ENCODE measurements around the gene COQ10A. TPM values are rescaled to one million over a fixed set of nuclear protein-coding genes. Genes with fewer than 3 reads are reported as not detected.

Gene COQ10A
- total and polyA plus RNA-seq, 10 of the 15 experiments (the other 5 are each of a cell fraction or from before 2014, with no cell fraction given): 3.3 to 19.5 (median 6.9) TPM

- Histone ChIP-seq H3K27ac (ENCODE audit: control insufficient read depth, insufficient read depth) (no peak overlapping the region), H3K36me3 (ENCODE audit: control insufficient read depth in 2 of 2, insufficient read depth in 2 of 2, low read length in 1 of 2) (peaks cover 12 to 25% of the 10 kb centered on the region in 2 experiments), H3K4me3 (no peak overlapping the region), H3K79me2 (ENCODE audit: control insufficient read depth, insufficient read depth, low read length) (no peaks in the 10 kb centered on the region), H4K20me1 (ENCODE audit: control insufficient read depth, insufficient read depth) (no peaks in the 10 kb centered on the region), H3K27me3 (replicated peaks in 1 of 2; ENCODE audit: control insufficient read depth in 2 of 2, insufficient read depth in 2 of 2, low read length in 1 of 2) (no peaks in the 10 kb centered on the region), H3K4me2 (ENCODE audit: control insufficient read depth, insufficient read depth) (no peak overlapping the region), H3K9me3 (replicated peaks; ENCODE audit: control insufficient read depth, insufficient read depth, low read length) (no peaks in the 10 kb centered on the region), H2AFZ (ENCODE audit: control insufficient read depth, low read depth, low read length) (no peak overlapping the region), H3K4me1 (ENCODE audit: control insufficient read depth, insufficient read depth, low read length) (no peaks in the 10 kb centered on the region), H3K9ac (ENCODE audit: control insufficient read depth, insufficient read depth, low read length) (no peak overlapping the region)
- FAIRE-seq (no peak), ATAC-seq (no peak), DNase-seq (ENCODE audit: low read depth, low spot score) (no peak)
- intact Hi-C loops (cut with micrococcal nuclease; ENCODE audit: unreplicated experiment) (no loop called here), in situ Hi-C loops (cut with MboI) (no loop called here)
- no peak for TF ChIP-seq RFX5 (IDR thresholded peaks at IDR 0.05; ENCODE audit: low read depth, low read length)
- no peak for TF ChIP-seq EZH2 (IDR thresholded peaks at IDR 0.05; ENCODE audit: borderline replicate concordance, control insufficient read depth, low read depth, low read length)
- TF ChIP-seq TAF1 (IDR thresholded peaks at IDR 0.05; ENCODE audit: borderline replicate concordance, low read depth, low read length): no peak
- TF ChIP-seq JUNB (IDR thresholded peaks at IDR 0.05): no peak
- no peak for TF ChIP-seq IKZF1 (conservative IDR thresholded peaks at IDR 0.05)
- no peak for TF ChIP-seq POLR2A (IDR thresholded peaks at IDR 0.05; ENCODE audit: low read depth, low read length)
- no peak for TF ChIP-seq EED (IDR thresholded peaks at IDR 0.05; ENCODE audit: low read depth)
- no peak for TF ChIP-seq LARP7 (IDR thresholded peaks at IDR 0.05)
- TF ChIP-seq MYC (IDR thresholded peaks at IDR 0.05; ENCODE audit: insufficient read depth, insufficient read length, insufficient replicate concordance, low read length, severe bottlenecking): no peak
- TF ChIP-seq NBN (IDR thresholded peaks at IDR 0.05): no peak
- ChIA-PET SMC1A (ENCODE audit: uncharacterized antibody, unreplicated experiment) (no interaction called here), CTCF (interaction anchor here (1.0 kb wide), 1 partner anchor 221 kb away, joined by 3 read pairs; no protein-coding TSS in a partner anchor), POLR2A (no interaction called here), RAD21 (ENCODE audit: unreplicated experiment) (no interaction called here)
- no TSS peak for BruUV-seq (replicated peaks)
- 84% methylated on average over 13 of the region's 13 CpGs for WGBS (ENCODE audit: insufficient coverage, insufficient replicate concordance, low lambda C conversion rate, missing lambda C conversion rate)
Observed at GRCh38 chr12:56242986-56243385, 23.8 kb upstream of the COQ10A start.

GRCh38 chr12:56243731-56244181 is 23.0 kb upstream of the COQ10A start:
- no peak for ATAC-seq
- no TSS peak for BruUV-seq (replicated peaks)
- SMC1A ChIA-PET (ENCODE audit: uncharacterized antibody, unreplicated experiment): interaction anchor here (0.5 kb wide), 1 partner anchor 15 kb away, joined by 3 read pairs; no protein-coding TSS in a partner anchor
- POLR2A ChIA-PET: interaction anchor here (1.0 kb wide), 1 partner anchor 22 kb away, joined by 4 read pairs; the partner anchor contains the start of gene RNF41
- no peaks in the 10 kb centered on the region for H4K20me1 ChIP-seq (ENCODE audit: control insufficient read depth, insufficient read depth)
- CTCF ChIA-PET: interaction anchor here (1.0 kb wide), 1 partner anchor 220 kb away, joined by 3 read pairs; no protein-coding TSS in a partner anchor
- no peak overlapping the region for H3K27ac ChIP-seq (ENCODE audit: control insufficient read depth, insufficient read depth)
- DNase-seq (ENCODE audit: low read depth, low spot score): no peak
- H3K9ac ChIP-seq (ENCODE audit: control insufficient read depth, insufficient read depth, low read length): no peak overlapping the region
- H3K79me2 ChIP-seq (ENCODE audit: control insufficient read depth, insufficient read depth, low read length): no peaks in the 10 kb centered on the region
- in situ Hi-C loops (cut with MboI) (no loop called here), intact Hi-C loops (cut with micrococcal nuclease; ENCODE audit: unreplicated experiment) (no loop called here)
- no peaks in the 10 kb centered on the region for H3K4me1 ChIP-seq (ENCODE audit: control insufficient read depth, insufficient read depth, low read length)
- H3K4me3 ChIP-seq: no peak overlapping the region
- no peak overlapping the region for H2AFZ ChIP-seq (ENCODE audit: control insufficient read depth, low read depth, low read length)
- H3K27me3 ChIP-seq (replicated peaks in 1 of 2; ENCODE audit: control insufficient read depth in 2 of 2, insufficient read depth in 2 of 2, low read length in 1 of 2): no peaks in the 10 kb centered on the region
- FAIRE-seq: no peak
- peaks cover 12 to 27% of the 10 kb centered on the region in 2 experiments for H3K36me3 ChIP-seq (ENCODE audit: control insufficient read depth in 2 of 2, insufficient read depth in 2 of 2, low read length in 1 of 2)
- 69% methylated on average over 3 of the region's 3 CpGs for WGBS (ENCODE audit: insufficient coverage, insufficient replicate concordance, low lambda C conversion rate, missing lambda C conversion rate)
- H3K9me3 ChIP-seq (replicated peaks; ENCODE audit: control insufficient read depth, insufficient read depth, low read length): no peaks in the 10 kb centered on the region
- RAD21 ChIA-PET (ENCODE audit: unreplicated experiment): no interaction called here
- H3K4me2 ChIP-seq (ENCODE audit: control insufficient read depth, insufficient read depth): no peak overlapping the region
- TF ChIP-seq NR2C2 (IDR thresholded peaks at IDR 0.05; ENCODE audit: borderline replicate concordance, control insufficient read depth, insufficient read length, low read depth): no peak
- no peak for TF ChIP-seq PBX3 (IDR thresholded peaks at IDR 0.05; ENCODE audit: insufficient replicate concordance, low read depth, low read length)
- no peak for TF ChIP-seq MAX (IDR thresholded peaks at IDR 0.05; ENCODE audit: low read depth, low read length)
- no peak for TF ChIP-seq ATF7 (IDR thresholded peaks at IDR 0.05; ENCODE audit: low read depth)
- TF ChIP-seq ETV6 (conservative IDR thresholded peaks at IDR 0.05 in 1 of 2, IDR thresholded peaks at IDR 0.05 in 1 of 2; ENCODE audit: borderline replicate concordance in 1 of 2, low read depth in 1 of 2): no peak
- TF ChIP-seq CBX3 (IDR thresholded peaks at IDR 0.05; ENCODE audit: borderline replicate concordance, low read depth): no peak
- TF ChIP-seq SUZ12 (IDR thresholded peaks at IDR 0.05; ENCODE audit: unreplicated experiment): no peak
- TF ChIP-seq ZNF622 (IDR thresholded peaks at IDR 0.05): no peak
- TF ChIP-seq JUNB (IDR thresholded peaks at IDR 0.05): no peak
- no peak for TF ChIP-seq MXI1 (IDR thresholded peaks at IDR 0.05; ENCODE audit: low read depth, low read length)
